ENCODE results near the gene CSN3. TPM values are rescaled to one million over a fixed set of nuclear protein-coding genes. Genes with fewer than 3 reads are reported as not detected.
"Not testable (repeated sequence)": the region's sequence is repeated elsewhere in the genome, so short reads cannot be mapped to it uniquely, and the experiment has no call there.

Gene CSN3
- total RNA-seq, result not detected

GRCh38 chr4:70242297-70242696, at the start of gene CSN3:
TSS of gene CSN3 (plus strand) at chr4:70242597. CDS start at chr4:70244820, 2,223 bp downstream.
- H3K36me3 ChIP-seq; H3K27me3 ChIP-seq; DNase-seq (ENCODE audit: low spot score); H3K9me3 ChIP-seq; H3K27ac ChIP-seq; H3K4me3 ChIP-seq; H3K4me1 ChIP-seq: not testable (repeated sequence)

- Histone ChIP-seq H3K9me3 (no peaks in the 10 kb centered on the region), H3K4me1 (no peaks in the 10 kb centered on the region), H3K27me3 (no peaks in the 10 kb centered on the region), H3K36me3 (no peaks in the 10 kb centered on the region), H3K27ac (no peak overlapping the region), H3K4me3 (no peak overlapping the region)
- TF ChIP-seq CTCF (IDR thresholded peaks at IDR 0.05), result no peak
- DNase-seq (ENCODE audit: low spot score), result no peak
Measured at GRCh38 chr4:70192895-70193294, 49.5 kb upstream of the CSN3 start.

- Histone ChIP-seq H3K27ac (no peak within 1 kb of the TSS), H3K4me1 (no peaks in the 10 kb centered on the region), H3K27me3 (no peaks in the 10 kb centered on the region), H3K9me3 (no peaks in the 10 kb centered on the region), H3K4me3 (no peak within 1 kb of the TSS), H3K36me3 (no peaks in the 10 kb centered on the region)
- no peak for TF ChIP-seq CTCF (IDR thresholded peaks at IDR 0.05)
- DNase-seq (ENCODE audit: low spot score), result no peak
Measured at GRCh38 chr4:70195425-70195824, 47.0 kb upstream of the CSN3 start, which contains the start of gene ODAM. TSS of gene ODAM (plus strand) at chr4:70195725. CDS start at chr4:70196544, 819 bp downstream.

GRCh38 chr4:70196857-70197256, 45.5 kb upstream of the CSN3 start:
- DNase-seq (ENCODE audit: low spot score), result no peak
- H3K36me3 ChIP-seq, result no peaks in the 10 kb centered on the region
- H3K4me1 ChIP-seq, result no peaks in the 10 kb centered on the region
- H3K9me3 ChIP-seq, result no peaks in the 10 kb centered on the region
- H3K27ac ChIP-seq, result no peak overlapping the region
- no peak for TF ChIP-seq CTCF (IDR thresholded peaks at IDR 0.05)
- no peak overlapping the region for H3K4me3 ChIP-seq
- no peaks in the 10 kb centered on the region for H3K27me3 ChIP-seq

GRCh38 chr4:70197842-70198241, 44.6 kb upstream of the CSN3 start:
- no peak for TF ChIP-seq CTCF (IDR thresholded peaks at IDR 0.05)
- Histone ChIP-seq H3K27me3 (no peaks in the 10 kb centered on the region), H3K4me1 (no peaks in the 10 kb centered on the region)

GRCh38 chr4:70203601-70204000, 38.8 kb upstream of the CSN3 start:
- Histone ChIP-seq H3K27ac (no peak overlapping the region), H3K9me3 (no peaks in the 10 kb centered on the region), H3K4me3 (no peak overlapping the region), H3K27me3 (no peaks in the 10 kb centered on the region), H3K4me1 (no peaks in the 10 kb centered on the region), H3K36me3 (no peaks in the 10 kb centered on the region)
- no peak for TF ChIP-seq CTCF (IDR thresholded peaks at IDR 0.05)
- DNase-seq (ENCODE audit: low spot score), result no peak

More at GRCh38 chr4:70197842-70198241, 44.6 kb upstream of the CSN3 start:
- Histone ChIP-seq H3K27ac (no peak overlapping the region), H3K36me3 (no peaks in the 10 kb centered on the region), H3K9me3 (no peaks in the 10 kb centered on the region), H3K4me3 (no peak overlapping the region)
- no peak for DNase-seq (ENCODE audit: low spot score)

- not testable (repeated sequence) for H3K27ac ChIP-seq; H3K9me3 ChIP-seq; H3K4me1 ChIP-seq; DNase-seq (ENCODE audit: low spot score); H3K4me3 ChIP-seq; H3K27me3 ChIP-seq; H3K36me3 ChIP-seq
Measured at GRCh38 chr4:70212752-70213151, 29.6 kb upstream of the CSN3 start.

- DNase-seq (ENCODE audit: low spot score); H3K9me3 ChIP-seq; H3K27me3 ChIP-seq; H3K27ac ChIP-seq; H3K4me3 ChIP-seq; H3K4me1 ChIP-seq; H3K36me3 ChIP-seq: not testable (repeated sequence)
Measured at GRCh38 chr4:70216109-70216508, 26.3 kb upstream of the CSN3 start.

GRCh38 chr4:70216550-70216949, 25.8 kb upstream of the CSN3 start:
- not testable (repeated sequence) for H3K9me3 ChIP-seq; H3K27ac ChIP-seq; DNase-seq (ENCODE audit: low spot score); H3K27me3 ChIP-seq; H3K36me3 ChIP-seq; H3K4me1 ChIP-seq; H3K4me3 ChIP-seq

- H3K9me3 ChIP-seq; H3K27ac ChIP-seq; H3K4me1 ChIP-seq; H3K4me3 ChIP-seq; H3K36me3 ChIP-seq; H3K27me3 ChIP-seq; DNase-seq (ENCODE audit: low spot score): not testable (repeated sequence)
Measured at GRCh38 chr4:70221389-70221788, 21.0 kb upstream of the CSN3 start.

Measured in right atrium auricular region (tissue), 2 donors.